ES-I3 (cell line): ENCODE data around the gene ACAP1.

Experiments used
- H3K36me3 ChIP-seq: 2 replicates; pipeline ENCODE4 v1.6.1; 2013; ENCODE audit warnings: mild to moderate bottlenecking, low read length, control low read depth, moderate library complexity; ENCODE audit not compliant: insufficient read depth
- H3K4me1 ChIP-seq: 2 replicates; pipeline ENCODE4 v1.6.1; 2013; ENCODE audit warnings: mild to moderate bottlenecking, control low read depth, low read length; ENCODE audit not compliant: insufficient read depth
- H3K9ac ChIP-seq: 2 replicates; pipeline ENCODE4 v1.6.1; 2013; ENCODE audit warnings: low read depth, mild to moderate bottlenecking, low read length, moderate library complexity
- H3K9me3 ChIP-seq: 2 replicates; pipeline ENCODE4 v1.6.1; 2013; ENCODE audit warnings: mild to moderate bottlenecking, low read length, moderate library complexity; ENCODE audit not compliant: control insufficient read depth, insufficient read depth

The ACAP1 gene

GRCh38 chr17:7336240-7337175, at the start of gene ACAP1:
Gene ACAP1, plus strand, starts transcription at chr17:7336529. Its CDS starts 206 bp downstream, at chr17:7336735.
- Histone ChIP-seq H3K36me3 (no peaks in the 10 kb centered on the region), H3K9ac (peak within 1 kb of the TSS; percentile 67), H3K4me1 (peaks cover 6% of the 10 kb centered on the region; the same call in 1 of the 2 replicates), H3K9me3 (no peaks in the 10 kb centered on the region)

GRCh38 chr17:7289256-7290032, 46.9 kb upstream of the ACAP1 start:
- H3K9me3 ChIP-seq = no peaks in the 10 kb centered on the region
- H3K4me1 ChIP-seq = peaks cover 18% of the 10 kb centered on the region
- no peak overlapping the region; the same call in 1 of the 2 replicates for H3K9ac ChIP-seq
- H3K36me3 ChIP-seq = no peaks in the 10 kb centered on the region

- Histone ChIP-seq H3K9ac (no peak overlapping the region), H3K4me1 (peaks cover 18% of the 10 kb centered on the region), H3K36me3 (no peaks in the 10 kb centered on the region), H3K9me3 (no peaks in the 10 kb centered on the region)
Measured at GRCh38 chr17:7290166-7290565, 46.2 kb upstream of the ACAP1 start.

- H3K4me1 ChIP-seq = peaks cover 18% of the 10 kb centered on the region
- no peaks in the 10 kb centered on the region for H3K9me3 ChIP-seq
- H3K9ac ChIP-seq = no peak overlapping the region
- no peaks in the 10 kb centered on the region for H3K36me3 ChIP-seq
Measured at GRCh38 chr17:7290685-7291084, 45.6 kb upstream of the ACAP1 start.

- Histone ChIP-seq H3K9ac (no peak overlapping the region), H3K36me3 (no peaks in the 10 kb centered on the region), H3K4me1 (peaks cover 18% of the 10 kb centered on the region), H3K9me3 (no peaks in the 10 kb centered on the region)
Measured at GRCh38 chr17:7292194-7292593, 44.1 kb upstream of the ACAP1 start.

GRCh38 chr17:7292729-7293128, 43.6 kb upstream of the ACAP1 start:
- Histone ChIP-seq H3K9ac (no peak overlapping the region), H3K4me1 (peaks cover 18% of the 10 kb centered on the region), H3K9me3 (no peaks in the 10 kb centered on the region), H3K36me3 (no peaks in the 10 kb centered on the region)

GRCh38 chr17:7293159-7293558, 43.2 kb upstream of the ACAP1 start:
- no peaks in the 10 kb centered on the region for H3K9me3 ChIP-seq
- H3K9ac ChIP-seq = no peak overlapping the region
- no peaks in the 10 kb centered on the region for H3K36me3 ChIP-seq
- H3K4me1 ChIP-seq = peaks cover 18% of the 10 kb centered on the region

- H3K36me3 ChIP-seq = no peaks in the 10 kb centered on the region
- peaks cover 18% of the 10 kb centered on the region for H3K4me1 ChIP-seq
- peak overlapping the region; percentile 46; the same call in 1 of the 2 replicates for H3K9ac ChIP-seq
- H3K9me3 ChIP-seq = no peaks in the 10 kb centered on the region
Measured at GRCh38 chr17:7293816-7294613, 42.3 kb upstream of the ACAP1 start.

GRCh38 chr17:7294614-7295153, 41.6 kb upstream of the ACAP1 start, which contains the start of gene YBX2:
Gene YBX2, minus strand, starts transcription at chr17:7294639. Its CDS starts 139 bp downstream, at chr17:7294500.
- Histone ChIP-seq H3K9ac (peak within 1 kb of the TSS; percentile 56), H3K36me3 (no peaks in the 10 kb centered on the region), H3K4me1 (peaks cover 18% of the 10 kb centered on the region), H3K9me3 (no peaks in the 10 kb centered on the region)

- Histone ChIP-seq H3K9ac (peak overlapping the region; percentile 56; the same call in 1 of the 2 replicates), H3K9me3 (no peaks in the 10 kb centered on the region), H3K36me3 (no peaks in the 10 kb centered on the region), H3K4me1 (peaks cover 18% of the 10 kb centered on the region)
Measured at GRCh38 chr17:7295230-7296180, 40.8 kb upstream of the ACAP1 start.

- no peaks in the 10 kb centered on the region for H3K9me3 ChIP-seq
- H3K9ac ChIP-seq = peak overlapping the region; percentile 7; the same call in 1 of the 2 replicates
- peaks cover 18% of the 10 kb centered on the region for H3K4me1 ChIP-seq
- no peaks in the 10 kb centered on the region for H3K36me3 ChIP-seq
Measured at GRCh38 chr17:7296189-7296861, 40.0 kb upstream of the ACAP1 start.

GRCh38 chr17:7304179-7304578, 32.1 kb upstream of the ACAP1 start:
- Histone ChIP-seq H3K9ac (no peak overlapping the region), H3K9me3 (no peaks in the 10 kb centered on the region), H3K4me1 (peaks cover 2% of the 10 kb centered on the region; the same call in 1 of the 2 replicates), H3K36me3 (no peaks in the 10 kb centered on the region)
